Left ventricle myocardium superior (tissue), 1 donor: ENCODE results near the gene DYRK1A. TPM values are rescaled to one million over a fixed set of nuclear protein-coding genes. Genes with fewer than 3 reads are reported as not detected.

ENCODE experiments used
- ATAC-seq: fragments of 200-7000 bp; cut with Tn5 transposase; one replicate; pipeline ENCODE4 v1.9.1; 2020; ENCODE audit warnings: mild to moderate bottlenecking, moderate library complexity
- DNase-seq: peaks from one replicate; pipeline ENCODE4 v3.0.0-alpha.2; 2020
- intact Hi-C: fragments of 100-400 bp; cut with micrococcal nuclease; formaldehyde crosslinking; loops from one replicate; pipeline ENCODE4 v1.11.0; 2022
- total RNA-seq: library from RNA; stranded (reverse); fragmentation: NEBNext Ultra II Directional; extraction: Animal tissue kit (Norgen Biotek cat#: 25700); gene quantifications from one replicate; pipeline ENCODE4 v1.2.1, GENCODE V29; 2021
- donor health status: DM: no; HTN: yes; CAD: no; lungs with severe emphysema.

Gene DYRK1A
- total RNA-seq, 1 donor from 2014 or later = 67.1 TPM

DNA sequence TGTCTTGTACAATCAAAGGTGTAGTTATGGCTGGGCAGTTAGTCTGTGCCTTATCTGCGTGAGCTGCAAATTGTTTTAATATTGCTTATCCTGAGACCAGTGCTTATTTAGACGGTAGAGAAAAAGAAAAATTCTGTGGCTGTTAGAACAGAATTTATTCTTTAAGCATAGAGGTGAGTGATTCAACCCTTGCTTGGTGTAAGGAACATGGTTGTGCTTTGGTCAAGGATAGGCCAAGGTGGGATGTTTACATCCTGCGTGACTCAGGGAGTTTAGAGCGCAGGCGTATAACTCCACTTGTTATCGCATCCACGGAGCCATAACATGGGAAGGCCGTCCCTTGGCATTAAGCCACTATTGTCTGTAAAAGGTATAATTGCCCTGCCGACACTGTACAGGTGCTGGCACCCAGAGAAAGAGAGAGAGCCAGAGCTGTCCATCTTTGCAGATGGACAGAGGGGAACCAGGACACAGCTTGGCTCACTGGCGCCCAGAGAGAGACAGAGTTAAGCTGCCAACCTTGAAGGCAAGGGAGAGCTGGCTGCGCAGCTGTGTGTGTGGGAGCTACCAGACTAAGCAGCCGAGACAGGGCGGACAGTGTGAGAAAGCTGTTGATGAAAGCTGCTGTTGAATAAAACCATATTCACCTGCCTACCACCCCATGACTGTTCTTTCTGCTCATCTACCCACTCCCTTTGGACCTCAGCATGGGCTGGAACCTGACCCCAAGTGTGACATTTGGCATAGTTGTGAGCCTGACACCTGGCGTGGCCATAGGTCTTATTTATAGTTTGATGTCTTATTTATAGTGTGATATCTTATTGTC, 200.4 kb downstream of the DYRK1A start:
- intact Hi-C loops = no loop called here
- ATAC-seq = no peak

DNA sequence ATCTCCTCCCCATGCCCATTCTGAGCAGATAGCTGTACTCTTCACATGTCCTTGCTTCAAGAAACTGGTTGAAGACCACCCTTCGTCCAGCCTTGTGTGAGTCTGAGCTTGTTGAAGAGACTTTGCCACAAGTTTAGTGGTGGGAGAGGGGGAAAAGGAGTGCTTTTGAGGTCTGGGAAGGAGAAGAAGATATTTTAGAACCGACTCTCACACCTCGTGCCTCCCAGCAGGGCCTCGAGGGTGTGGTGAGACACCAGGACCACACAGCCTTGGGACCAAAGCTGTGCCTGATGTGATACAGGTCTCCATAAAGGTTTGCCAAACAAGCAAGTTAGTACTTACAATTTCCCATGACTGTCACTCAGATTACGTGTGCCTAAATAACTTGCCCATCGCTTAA, 201.8 kb downstream of the DYRK1A start:
- intact Hi-C loops = no loop called here
- no peak for ATAC-seq

More for the DNA sequence above, 200.4 kb downstream of the DYRK1A start:
- no peak for DNase-seq

DNA sequence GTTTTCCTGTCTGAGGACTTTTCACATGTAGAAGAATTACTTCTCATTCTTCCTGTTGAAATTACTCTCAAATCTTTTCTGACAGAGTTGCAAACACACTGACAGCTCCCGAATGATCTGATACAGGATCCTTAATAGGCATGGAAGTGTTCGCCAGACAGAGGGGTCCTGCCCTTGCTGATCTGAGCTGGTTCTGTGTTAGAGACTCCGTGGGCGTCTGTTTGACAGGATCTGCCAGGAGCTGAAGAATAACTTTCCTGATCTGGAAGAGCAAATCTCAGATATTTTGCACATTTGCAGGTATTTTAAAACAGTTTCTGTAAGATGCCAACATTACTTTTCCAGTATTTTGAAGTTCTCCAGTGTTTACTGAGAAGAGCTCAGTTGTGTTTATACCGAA, 202.3 kb downstream of the DYRK1A start:
- DNase-seq (no peak), ATAC-seq (no peak)
- intact Hi-C loops = no loop called here

More for the DNA sequence above, 201.8 kb downstream of the DYRK1A start:
- no peak for DNase-seq

DNA sequence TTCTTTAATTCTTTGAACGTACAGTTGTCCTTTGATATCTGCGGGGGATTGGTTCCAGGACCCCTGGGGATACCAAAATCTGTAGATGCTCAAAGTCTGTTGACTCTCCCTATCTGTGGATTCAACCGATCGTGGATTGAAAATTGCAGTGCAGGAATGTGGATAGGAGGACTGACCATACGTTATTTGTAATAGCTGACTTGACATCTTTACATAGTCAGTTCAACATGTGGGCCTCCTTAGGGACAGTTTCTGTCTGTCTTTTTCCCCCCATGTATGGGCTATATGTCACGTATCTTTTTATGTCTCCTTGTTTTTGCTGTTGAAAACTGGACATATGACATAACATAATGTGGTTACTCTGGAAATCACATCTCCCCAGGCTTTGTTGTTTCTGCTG, 204.9 kb downstream of the DYRK1A start:
- intact Hi-C loops = no loop called here
- ATAC-seq (no peak), DNase-seq (no peak)

DNA sequence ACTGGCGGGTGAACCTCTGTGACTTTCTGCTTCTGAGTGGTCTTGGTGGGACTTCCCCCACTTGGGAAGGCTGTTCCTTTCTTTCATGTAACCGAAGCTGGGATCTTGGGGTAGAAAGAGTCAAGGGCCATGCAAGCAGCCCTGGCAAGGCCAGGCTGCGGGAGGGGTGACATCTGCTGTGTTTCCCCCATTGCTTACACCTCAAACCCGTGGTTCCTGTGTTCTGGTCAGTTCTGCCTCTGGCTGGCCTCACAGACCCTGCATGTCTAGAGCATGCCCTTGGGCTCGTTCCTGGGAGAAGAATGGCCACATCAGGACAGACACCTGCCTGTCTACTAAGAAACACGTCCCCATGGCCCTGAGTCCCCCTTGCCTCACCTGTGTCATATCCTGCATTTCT, 207.7 kb downstream of the DYRK1A start:
- no peak for ATAC-seq
- intact Hi-C loops = no loop called here
- DNase-seq = no peak

DNA sequence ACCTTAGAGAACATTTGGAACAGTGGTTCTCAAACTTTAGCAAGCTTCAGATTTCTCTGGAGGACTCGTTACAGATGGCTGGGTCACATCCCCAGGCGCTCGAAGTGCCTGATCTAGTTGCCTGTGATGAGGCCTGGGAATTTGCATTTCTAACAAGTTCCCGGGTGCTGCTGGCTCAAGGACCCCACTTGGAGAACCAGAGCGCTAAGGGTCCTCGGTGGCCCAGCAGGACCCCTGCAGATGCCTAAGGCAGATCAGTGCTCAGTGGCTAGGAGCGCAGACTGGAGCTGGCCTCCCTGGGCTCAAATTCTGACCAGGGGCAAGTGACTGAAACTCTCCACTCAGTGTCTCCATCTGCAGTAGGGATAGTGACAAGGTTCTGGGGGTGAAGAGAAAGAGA, 208.2 kb downstream of the DYRK1A start:
- no peak for ATAC-seq
- no peak for DNase-seq
- intact Hi-C loops = no loop called here

DNA sequence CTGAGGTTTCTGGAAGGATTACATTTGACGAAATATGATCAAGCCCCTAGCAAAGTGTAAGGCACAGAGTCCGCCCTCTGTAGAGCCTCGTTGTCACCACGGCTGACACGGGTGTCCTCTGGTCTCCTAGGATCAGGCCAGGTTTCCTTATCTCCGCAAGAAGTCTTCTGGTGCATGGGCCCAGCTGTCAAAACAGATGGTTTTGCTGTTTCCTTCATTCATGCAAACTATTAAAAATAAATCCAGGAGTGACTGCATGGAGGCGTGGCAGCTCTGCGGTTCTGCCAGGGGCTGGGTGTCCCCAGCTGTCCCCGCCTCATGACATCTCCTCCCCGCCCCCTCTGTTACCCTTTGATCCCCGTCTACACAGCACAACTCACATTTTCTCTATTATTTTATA, 209.0 kb downstream of the DYRK1A start:
- ATAC-seq (no peak), DNase-seq (no peak)
- intact Hi-C loops = no loop called here

Other genes with a start within 250 kb of the DYRK1A start
- gene VPS26C, start 99.4 kb upstream of the DYRK1A start, total RNA-seq = 49.9 TPM